Measurements from ENCODE around the gene AMT.

AMT gene

GRCh38 chr3:49466085-49466484, 43.8 kb upstream of the AMT start:
- no peak overlapping the region for H3K27ac ChIP-seq
- H3K36me3 ChIP-seq: no peaks in the 10 kb centered on the region
- no peaks in the 10 kb centered on the region for H3K9me3 ChIP-seq
- no peak overlapping the region for H3K4me3 ChIP-seq (ENCODE audit: low read depth in 1 of 2, low read length in 1 of 2)
- H3K27me3 ChIP-seq: no peaks in the 10 kb centered on the region
- no peak for TF ChIP-seq CTCF (IDR thresholded peaks at IDR 0.05)
- peaks cover 16 to 19% of the 10 kb centered on the region in 2 experiments for H3K4me1 ChIP-seq (ENCODE audit: control insufficient read depth in 1 of 2, insufficient read depth in 1 of 2, low read depth in 1 of 2, low read length in 1 of 2)

GRCh38 chr3:49465270-49466034, 43.2 kb upstream of the AMT start:
- H3K27ac ChIP-seq: no peak overlapping the region
- H3K4me3 ChIP-seq (ENCODE audit: low read depth in 1 of 2, low read length in 1 of 2): no peak overlapping the region
- no peaks in the 10 kb centered on the region for H3K27me3 ChIP-seq
- H3K36me3 ChIP-seq: no peaks in the 10 kb centered on the region
- TF ChIP-seq CTCF (IDR thresholded peaks at IDR 0.05): no peak
- peaks cover 9 to 12% of the 10 kb centered on the region in 2 experiments for H3K4me1 ChIP-seq (ENCODE audit: control insufficient read depth in 1 of 2, insufficient read depth in 1 of 2, low read depth in 1 of 2, low read length in 1 of 2)
- H3K9me3 ChIP-seq: no peaks in the 10 kb centered on the region

- TF ChIP-seq CTCF (IDR thresholded peaks at IDR 0.05): no peak
- H3K27ac ChIP-seq: no peak overlapping the region
- no peak overlapping the region for H3K4me3 ChIP-seq (ENCODE audit: low read depth in 1 of 2, low read length in 1 of 2)
- no peaks in the 10 kb centered on the region for H3K36me3 ChIP-seq
- no peaks in the 10 kb centered on the region for H3K9me3 ChIP-seq
- H3K4me1 ChIP-seq (ENCODE audit: control insufficient read depth in 1 of 2, insufficient read depth in 1 of 2, low read depth in 1 of 2, low read length in 1 of 2): no peaks in the 10 kb centered on the region
- H3K27me3 ChIP-seq: no peaks in the 10 kb centered on the region
These were observed 39.9 kb upstream of the AMT start for GRCh38 chr3:49462222-49462621.

- H3K4me1 ChIP-seq (ENCODE audit: control insufficient read depth in 1 of 2, insufficient read depth in 1 of 2, low read depth in 1 of 2, low read length in 1 of 2): no peaks in the 10 kb centered on the region
- H3K36me3 ChIP-seq: no peaks in the 10 kb centered on the region
- H3K27ac ChIP-seq: no peak overlapping the region
- no peaks in the 10 kb centered on the region for H3K9me3 ChIP-seq
- no peak overlapping the region for H3K4me3 ChIP-seq (ENCODE audit: low read depth in 1 of 2, low read length in 1 of 2)
- TF ChIP-seq CTCF (IDR thresholded peaks at IDR 0.05): no peak
- H3K27me3 ChIP-seq: no peaks in the 10 kb centered on the region
These were observed 39.3 kb upstream of the AMT start for GRCh38 chr3:49461443-49462171.

- Histone ChIP-seq H3K36me3 (no peaks in the 10 kb centered on the region), H3K9me3 (no peaks in the 10 kb centered on the region), H3K4me3 (ENCODE audit: low read depth in 1 of 2, low read length in 1 of 2) (no peak overlapping the region), H3K27me3 (no peaks in the 10 kb centered on the region), H3K27ac (no peak overlapping the region), H3K4me1 (ENCODE audit: control insufficient read depth in 1 of 2, insufficient read depth in 1 of 2, low read depth in 1 of 2, low read length in 1 of 2) (no peaks in the 10 kb centered on the region)
- no peak for TF ChIP-seq CTCF (IDR thresholded peaks at IDR 0.05)
These were observed 38.7 kb upstream of the AMT start for GRCh38 chr3:49460956-49461355.

Measured in neutrophil (primary cell).